AG09309 (cell line): ENCODE measurements around the gene ASPDH.

Source experiments
- DNase-seq: peaks from one replicate; pipeline ENCODE4 v3.0.0-alpha.2; 2010; ENCODE audit warnings: low read depth
- H3K4me3 ChIP-seq: 2 replicates; pipeline ENCODE4 v1.5.1; 2011; ENCODE audit warnings: mild to moderate bottlenecking, low read depth, low read length, moderate library complexity; ENCODE audit not compliant: control insufficient read depth
- TF ChIP-seq, protein P1 (sequence below): IDR thresholded peaks from 2 replicates; pipeline ENCODE4 v1.5.1; 2011; ENCODE audit warnings: mild to moderate bottlenecking, low read depth, low read length, inconsistent platforms; ENCODE audit not compliant: insufficient read depth, control insufficient read depth; ENCODE audit errors: missing control alignments

The ASPDH gene

DNA sequence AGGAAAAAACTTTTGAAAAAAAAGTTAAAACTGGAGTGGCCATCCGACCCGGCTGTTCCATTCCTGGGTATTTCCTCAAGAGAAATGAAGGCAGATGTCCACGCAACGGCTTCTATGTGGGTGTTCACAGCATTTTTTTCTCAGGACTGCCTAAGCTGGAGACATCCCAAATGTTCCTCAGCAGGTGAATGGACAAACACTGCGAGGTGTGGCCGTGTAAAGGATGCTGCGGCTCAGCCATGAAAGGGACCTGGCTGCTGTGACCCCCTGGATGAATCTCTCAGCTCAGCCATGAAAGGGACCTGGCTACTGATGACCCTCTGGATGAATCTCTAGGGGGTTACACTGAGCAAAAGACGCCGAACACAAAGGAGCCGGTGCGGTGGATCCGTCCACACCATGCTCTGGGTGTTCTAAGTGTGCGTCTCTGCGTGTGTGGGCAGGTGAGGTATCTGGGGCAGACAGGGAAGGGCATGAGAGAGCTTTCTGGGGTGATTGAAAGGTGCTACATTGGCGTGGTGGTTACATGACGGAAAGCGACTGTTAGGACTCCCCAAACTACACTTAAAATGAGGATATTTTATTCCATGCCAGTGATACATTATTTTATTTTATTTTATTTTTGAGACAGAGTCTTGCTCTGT, 7.2 kb upstream of the ASPDH start:
- no peak for DNase-seq
- TF ChIP-seq, protein P1, sequence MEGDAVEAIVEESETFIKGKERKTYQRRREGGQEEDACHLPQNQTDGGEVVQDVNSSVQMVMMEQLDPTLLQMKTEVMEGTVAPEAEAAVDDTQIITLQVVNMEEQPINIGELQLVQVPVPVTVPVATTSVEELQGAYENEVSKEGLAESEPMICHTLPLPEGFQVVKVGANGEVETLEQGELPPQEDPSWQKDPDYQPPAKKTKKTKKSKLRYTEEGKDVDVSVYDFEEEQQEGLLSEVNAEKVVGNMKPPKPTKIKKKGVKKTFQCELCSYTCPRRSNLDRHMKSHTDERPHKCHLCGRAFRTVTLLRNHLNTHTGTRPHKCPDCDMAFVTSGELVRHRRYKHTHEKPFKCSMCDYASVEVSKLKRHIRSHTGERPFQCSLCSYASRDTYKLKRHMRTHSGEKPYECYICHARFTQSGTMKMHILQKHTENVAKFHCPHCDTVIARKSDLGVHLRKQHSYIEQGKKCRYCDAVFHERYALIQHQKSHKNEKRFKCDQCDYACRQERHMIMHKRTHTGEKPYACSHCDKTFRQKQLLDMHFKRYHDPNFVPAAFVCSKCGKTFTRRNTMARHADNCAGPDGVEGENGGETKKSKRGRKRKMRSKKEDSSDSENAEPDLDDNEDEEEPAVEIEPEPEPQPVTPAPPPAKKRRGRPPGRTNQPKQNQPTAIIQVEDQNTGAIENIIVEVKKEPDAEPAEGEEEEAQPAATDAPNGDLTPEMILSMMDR: no peak
- no peak overlapping the region for H3K4me3 ChIP-seq

- TF ChIP-seq, protein P1: no peak
- no peak for DNase-seq
- H3K4me3 ChIP-seq: no peak overlapping the region
Measured at GRCh38 chr19:50519006-50519575, 5.4 kb upstream of the ASPDH start.

GRCh38 chr19:50518091-50519005, 4.6 kb upstream of the ASPDH start:
- H3K4me3 ChIP-seq: no peak overlapping the region
- DNase-seq: no peak
- TF ChIP-seq, protein P1: no peak

- H3K4me3 ChIP-seq: no peak overlapping the region
- no peak for DNase-seq
- TF ChIP-seq, protein P1: no peak
Measured at GRCh38 chr19:50517704-50518075, 4.0 kb upstream of the ASPDH start.

- TF ChIP-seq, protein P1: no peak
Measured at GRCh38 chr19:50516964-50517703, 3.4 kb upstream of the ASPDH start.

GRCh38 chr19:50516456-50516855, 2.7 kb upstream of the ASPDH start:
- TF ChIP-seq, protein P1: no peak
- DNase-seq: no peak
- no peak overlapping the region for H3K4me3 ChIP-seq

More at GRCh38 chr19:50516964-50517703, 3.4 kb upstream of the ASPDH start:
- no peak overlapping the region for H3K4me3 ChIP-seq
- DNase-seq: no peak
